Ecto neural progenitor cell (in vitro differentiated cells): ENCODE measurements around the gene SYVN1.
"Not testable (repeated sequence)": the region's sequence is repeated elsewhere in the genome, so short reads cannot be mapped to it uniquely, and the experiment has no call there.

Experiments used
- DNase-seq: peaks from one replicate; pipeline ENCODE4 v3.0.0-alpha.2; 2018; ENCODE audit warnings: low spot score

Gene SYVN1

GRCh38 chr11:65151331-65151899, 17.1 kb upstream of the SYVN1 start:
- no peak for DNase-seq

GRCh38 chr11:65150509-65151299, 16.4 kb upstream of the SYVN1 start:
- DNase-seq: no peak

- DNase-seq: not testable (repeated sequence)
Measured at GRCh38 chr11:65150131-65150508, 15.8 kb upstream of the SYVN1 start.

GRCh38 chr11:65148657-65149056, 14.3 kb upstream of the SYVN1 start:
- no peak for DNase-seq

- DNase-seq: no peak
Measured at GRCh38 chr11:65147352-65148075, 13.2 kb upstream of the SYVN1 start.

- no peak for DNase-seq
Measured at GRCh38 chr11:65141896-65142494, 7.7 kb upstream of the SYVN1 start.

- DNase-seq: no peak
Measured at GRCh38 chr11:65136515-65137096, 2.3 kb upstream of the SYVN1 start.

GRCh38 chr11:65135633-65136145, 1.4 kb upstream of the SYVN1 start:
- DNase-seq: no peak

GRCh38 chr11:65134952-65135632, 773 bp upstream of the SYVN1 start:
- DNase-seq: peak; percentile 93

- DNase-seq: no peak
Measured at GRCh38 chr11:65133724-65134123, 595 bp downstream of the SYVN1 start.

- no peak for DNase-seq
Measured at GRCh38 chr11:65132988-65133700, 1.2 kb downstream of the SYVN1 start.

- no peak for DNase-seq
Measured at GRCh38 chr11:65132238-65132987, 1.9 kb downstream of the SYVN1 start.

- no peak for DNase-seq
Measured at GRCh38 chr11:65131895-65132237, 2.5 kb downstream of the SYVN1 start.

GRCh38 chr11:65131417-65131776, 2.9 kb downstream of the SYVN1 start:
- DNase-seq: no peak

GRCh38 chr11:65130631-65131416, 3.5 kb downstream of the SYVN1 start:
- DNase-seq: no peak

- no peak for DNase-seq
Measured at GRCh38 chr11:65129649-65130441, 4.5 kb downstream of the SYVN1 start.

GRCh38 chr11:65128182-65129145, 5.9 kb downstream of the SYVN1 start:
- no peak for DNase-seq
